ENCODE measurements around the gene NENF. TPM values are rescaled to one million over a fixed set of nuclear protein-coding genes. Genes with fewer than 3 reads are reported as not detected.
A peak's percentile ranks its signal among the peaks of the same experiment; 100 is the strongest.

NENF gene
- total and polyA plus RNA-seq, 2 donors (not counting 1 experiment from before 2014, with no cell fraction given) = 33.3 to 58.1 TPM

DNA sequence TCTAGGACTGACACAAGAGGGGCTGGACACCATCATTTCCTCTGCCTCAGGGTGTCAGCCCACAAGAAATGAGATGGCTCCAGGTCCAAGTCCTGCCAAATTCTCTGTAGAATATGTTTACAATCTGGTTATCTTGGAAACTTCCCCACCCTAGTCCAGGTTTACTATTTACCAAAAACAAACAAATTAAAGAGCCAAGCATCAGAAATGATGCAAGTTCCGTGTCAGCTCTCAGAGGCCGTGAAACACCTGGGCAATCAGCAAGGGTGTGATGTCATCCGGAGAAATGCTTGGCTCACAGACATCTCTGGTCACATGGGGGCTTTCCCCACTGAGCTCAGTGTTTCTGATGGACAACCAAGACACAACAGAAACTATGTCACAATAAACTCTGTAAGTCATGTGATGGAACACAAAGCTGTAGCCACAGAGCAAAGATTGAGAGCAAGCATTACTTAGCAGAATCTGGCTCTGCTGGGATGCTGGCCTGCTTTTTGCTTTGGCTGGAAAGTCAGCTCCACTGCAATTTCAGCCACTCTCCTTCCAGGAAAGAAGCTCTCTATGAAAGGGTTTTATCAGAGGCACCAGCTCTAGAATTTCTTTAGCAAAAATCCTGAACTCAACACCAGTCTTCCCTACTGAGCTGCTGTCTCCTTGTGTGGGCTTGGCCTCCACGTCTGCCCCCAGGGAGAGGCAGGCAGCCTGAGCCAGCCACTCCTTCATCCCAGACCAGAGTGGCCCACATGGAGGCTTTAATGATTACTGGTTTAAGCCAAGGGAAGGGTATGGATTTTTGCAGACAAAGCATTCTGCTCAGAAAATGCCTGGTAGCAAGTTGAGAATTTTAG, 55.9 kb downstream of the NENF start:
- H2AFZ ChIP-seq (ENCODE audit: low read length) = no peak overlapping the region
- no peaks in the 10 kb centered on the region for H3K79me2 ChIP-seq (ENCODE audit: control insufficient read depth, insufficient read depth, low read length)
- H3K36me3 ChIP-seq (ENCODE audit: control insufficient read depth, insufficient read depth, low read length) = no peaks in the 10 kb centered on the region
- H4K20me1 ChIP-seq (ENCODE audit: control insufficient read depth, extremely low read depth, insufficient read depth, low read length) = no peaks in the 10 kb centered on the region
- H3K4me2 ChIP-seq (ENCODE audit: extremely low read depth, insufficient read depth, low read length) = no peak overlapping the region
- no peak overlapping the region for H3K9ac ChIP-seq (ENCODE audit: insufficient read depth, low read length)
- H3K9me3 ChIP-seq (ENCODE audit: control insufficient read depth, insufficient read depth, low read depth, low read length) = no peaks in the 10 kb centered on the region
- no peak overlapping the region for H3K27ac ChIP-seq (ENCODE audit: insufficient read depth, low read length)
- peaks cover 2% of the 10 kb centered on the region for H3K4me1 ChIP-seq (ENCODE audit: control insufficient read depth, extremely low read depth, insufficient read depth, low read length)
- peak; percentile 83 to 92 for DNase-seq (ENCODE audit: low read depth in 2 of 2)
- TF ChIP-seq, protein P1, sequence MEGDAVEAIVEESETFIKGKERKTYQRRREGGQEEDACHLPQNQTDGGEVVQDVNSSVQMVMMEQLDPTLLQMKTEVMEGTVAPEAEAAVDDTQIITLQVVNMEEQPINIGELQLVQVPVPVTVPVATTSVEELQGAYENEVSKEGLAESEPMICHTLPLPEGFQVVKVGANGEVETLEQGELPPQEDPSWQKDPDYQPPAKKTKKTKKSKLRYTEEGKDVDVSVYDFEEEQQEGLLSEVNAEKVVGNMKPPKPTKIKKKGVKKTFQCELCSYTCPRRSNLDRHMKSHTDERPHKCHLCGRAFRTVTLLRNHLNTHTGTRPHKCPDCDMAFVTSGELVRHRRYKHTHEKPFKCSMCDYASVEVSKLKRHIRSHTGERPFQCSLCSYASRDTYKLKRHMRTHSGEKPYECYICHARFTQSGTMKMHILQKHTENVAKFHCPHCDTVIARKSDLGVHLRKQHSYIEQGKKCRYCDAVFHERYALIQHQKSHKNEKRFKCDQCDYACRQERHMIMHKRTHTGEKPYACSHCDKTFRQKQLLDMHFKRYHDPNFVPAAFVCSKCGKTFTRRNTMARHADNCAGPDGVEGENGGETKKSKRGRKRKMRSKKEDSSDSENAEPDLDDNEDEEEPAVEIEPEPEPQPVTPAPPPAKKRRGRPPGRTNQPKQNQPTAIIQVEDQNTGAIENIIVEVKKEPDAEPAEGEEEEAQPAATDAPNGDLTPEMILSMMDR (conservative IDR thresholded peaks at IDR 0.05 in 1 of 2, IDR thresholded peaks at IDR 0.05 in 1 of 2; ENCODE audit: low read depth in 1 of 2, low read length in 2 of 2) = no peak
- TF ChIP-seq EZH2 (IDR thresholded peaks at IDR 0.05; ENCODE audit: low read length, missing control alignments) = no peak
- H3K27me3 ChIP-seq (ENCODE audit: control insufficient read depth, insufficient read depth, low read length) = peaks cover 5% of the 10 kb centered on the region
- no peak overlapping the region for H3K4me3 ChIP-seq (replicated peaks in 1 of 4; ENCODE audit: control extremely low read depth in 1 of 4, insufficient read depth in 1 of 4, low read depth in 3 of 4, low read length in 4 of 4)

DNA sequence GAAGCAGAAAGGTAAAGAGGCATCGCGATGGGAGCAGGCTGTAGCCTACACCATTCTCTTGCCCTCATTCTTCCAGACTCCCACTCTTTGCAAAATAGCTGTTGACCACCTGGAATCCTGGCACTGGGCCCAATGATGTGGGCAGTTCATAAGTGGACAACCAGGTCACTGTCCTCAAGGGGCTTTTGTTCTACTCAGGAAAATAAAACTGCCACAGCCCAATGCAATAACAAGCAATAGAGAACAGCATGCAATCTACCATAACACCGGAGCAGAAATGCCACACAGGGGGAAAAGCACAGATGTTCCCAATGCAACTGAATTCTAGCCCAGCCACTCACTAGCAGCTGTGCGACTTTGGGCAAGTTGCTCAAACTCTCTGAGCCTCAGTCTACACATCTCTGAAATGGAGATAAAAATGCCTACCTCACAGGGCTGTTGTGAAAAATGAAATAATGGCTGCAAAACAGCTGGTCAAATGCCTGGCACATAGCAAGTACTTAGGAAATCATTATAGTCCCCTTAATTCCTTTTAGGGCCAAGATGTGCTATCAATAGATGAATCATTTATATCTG, 56.7 kb downstream of the NENF start:
- no peaks in the 10 kb centered on the region for H3K36me3 ChIP-seq (ENCODE audit: control insufficient read depth, insufficient read depth, low read length)
- H3K4me3 ChIP-seq (replicated peaks in 1 of 4; ENCODE audit: control extremely low read depth in 1 of 4, insufficient read depth in 1 of 4, low read depth in 3 of 4, low read length in 4 of 4) = no peak overlapping the region
- H3K4me1 ChIP-seq (ENCODE audit: control insufficient read depth, extremely low read depth, insufficient read depth, low read length) = peaks cover 2% of the 10 kb centered on the region
- H4K20me1 ChIP-seq (ENCODE audit: control insufficient read depth, extremely low read depth, insufficient read depth, low read length) = no peaks in the 10 kb centered on the region
- H3K79me2 ChIP-seq (ENCODE audit: control insufficient read depth, insufficient read depth, low read length) = no peaks in the 10 kb centered on the region
- H3K4me2 ChIP-seq (ENCODE audit: extremely low read depth, insufficient read depth, low read length) = no peak overlapping the region
- no peaks in the 10 kb centered on the region for H3K9me3 ChIP-seq (ENCODE audit: control insufficient read depth, insufficient read depth, low read depth, low read length)
- no peak for DNase-seq (ENCODE audit: low read depth in 2 of 2)
- H3K27ac ChIP-seq (ENCODE audit: insufficient read depth, low read length) = no peak overlapping the region
- peaks cover 6% of the 10 kb centered on the region for H3K27me3 ChIP-seq (ENCODE audit: control insufficient read depth, insufficient read depth, low read length)
- no peak overlapping the region for H3K9ac ChIP-seq (ENCODE audit: insufficient read depth, low read length)
- TF ChIP-seq EZH2 (IDR thresholded peaks at IDR 0.05; ENCODE audit: low read length, missing control alignments) = no peak
- TF ChIP-seq, protein P1 (conservative IDR thresholded peaks at IDR 0.05 in 1 of 2, IDR thresholded peaks at IDR 0.05 in 1 of 2; ENCODE audit: low read depth in 1 of 2, low read length in 2 of 2) = no peak
- no peak overlapping the region for H2AFZ ChIP-seq (ENCODE audit: low read length)

DNA sequence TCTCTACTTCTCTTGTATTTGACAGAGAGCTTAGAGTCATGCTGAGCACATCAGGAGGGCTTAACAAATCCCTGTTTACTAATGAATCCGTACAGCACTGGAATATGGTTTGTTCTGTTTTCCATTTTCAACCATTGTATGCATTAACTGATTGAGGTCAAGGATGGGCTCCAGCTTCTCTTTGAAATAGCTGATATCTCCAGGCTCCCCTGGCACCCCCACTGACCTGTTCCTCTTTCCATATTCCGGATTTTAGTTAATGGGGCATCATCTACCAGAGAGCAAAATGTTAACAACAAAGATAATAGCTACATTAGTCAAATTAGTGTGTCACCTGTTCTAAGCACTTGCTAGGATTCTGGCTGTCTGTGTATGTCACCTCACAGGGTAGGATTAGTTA, 57.6 kb downstream of the NENF start:
- H3K4me2 ChIP-seq (ENCODE audit: extremely low read depth, insufficient read depth, low read length) = no peak overlapping the region
- H3K4me3 ChIP-seq (replicated peaks in 1 of 4; ENCODE audit: control extremely low read depth in 1 of 4, insufficient read depth in 1 of 4, low read depth in 3 of 4, low read length in 4 of 4) = no peak overlapping the region
- no peak overlapping the region for H2AFZ ChIP-seq (ENCODE audit: low read length)
- H3K9ac ChIP-seq (ENCODE audit: insufficient read depth, low read length) = no peak overlapping the region
- H3K9me3 ChIP-seq (ENCODE audit: control insufficient read depth, insufficient read depth, low read depth, low read length) = no peaks in the 10 kb centered on the region
- H3K79me2 ChIP-seq (ENCODE audit: control insufficient read depth, insufficient read depth, low read length) = no peaks in the 10 kb centered on the region
- no peak for DNase-seq (ENCODE audit: low read depth in 2 of 2)
- H3K36me3 ChIP-seq (ENCODE audit: control insufficient read depth, insufficient read depth, low read length) = no peaks in the 10 kb centered on the region
- no peaks in the 10 kb centered on the region for H4K20me1 ChIP-seq (ENCODE audit: control insufficient read depth, extremely low read depth, insufficient read depth, low read length)
- H3K27ac ChIP-seq (ENCODE audit: insufficient read depth, low read length) = no peak overlapping the region
- TF ChIP-seq EZH2 (IDR thresholded peaks at IDR 0.05; ENCODE audit: low read length, missing control alignments) = no peak
- TF ChIP-seq, protein P1 (conservative IDR thresholded peaks at IDR 0.05 in 1 of 2, IDR thresholded peaks at IDR 0.05 in 1 of 2; ENCODE audit: low read depth in 1 of 2, low read length in 2 of 2) = no peak
- H3K4me1 ChIP-seq (ENCODE audit: control insufficient read depth, extremely low read depth, insufficient read depth, low read length) = peaks cover 2% of the 10 kb centered on the region
- H3K27me3 ChIP-seq (ENCODE audit: control insufficient read depth, insufficient read depth, low read length) = peaks cover 6% of the 10 kb centered on the region
